ENCODE measurements around the gene SKA3. TPM values are rescaled to one million over a fixed set of nuclear protein-coding genes. Genes with fewer than 3 reads are reported as not detected.

Gene SKA3
- total RNA-seq, 1 donor from 2014 or later = 14.3 TPM

DNA sequence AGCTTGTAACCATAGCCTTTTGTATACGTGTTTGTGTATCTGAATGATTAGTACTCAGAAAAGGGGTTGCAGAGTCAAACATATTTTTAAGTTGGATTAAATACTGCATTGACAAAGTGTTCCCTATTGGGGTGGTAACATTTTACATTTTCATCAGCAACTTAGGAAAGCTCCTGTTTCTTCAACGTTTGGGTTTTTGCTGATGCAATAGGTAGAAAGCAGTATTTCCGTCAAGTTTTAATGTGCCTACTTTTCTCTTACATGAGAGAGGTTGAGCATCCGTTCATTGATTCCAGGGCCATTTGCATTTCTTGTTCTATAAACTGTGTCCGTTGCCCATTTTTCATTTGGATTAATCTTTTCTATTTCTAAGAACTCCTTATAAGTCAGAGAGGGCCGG, 56.2 kb downstream of the SKA3 start:
- no peak for DNase-seq (ENCODE audit: low spot score, unreplicated experiment)
- peaks cover under 1% of the 10 kb centered on the region for H3K4me1 Mint-ChIP-seq (ENCODE audit: low read depth)
- no peaks in the 10 kb centered on the region for H3K27me3 Mint-ChIP-seq
- peaks cover 4% of the 10 kb centered on the region for H3K9me3 Mint-ChIP-seq (ENCODE audit: low read depth)
- no peak overlapping the region for H3K27ac Mint-ChIP-seq
- H3K4me3 Mint-ChIP-seq (ENCODE audit: low read depth) = no peak overlapping the region
- H3K36me3 Mint-ChIP-seq (ENCODE audit: insufficient read depth) = no peaks in the 10 kb centered on the region
- TF ChIP-seq, protein P1, sequence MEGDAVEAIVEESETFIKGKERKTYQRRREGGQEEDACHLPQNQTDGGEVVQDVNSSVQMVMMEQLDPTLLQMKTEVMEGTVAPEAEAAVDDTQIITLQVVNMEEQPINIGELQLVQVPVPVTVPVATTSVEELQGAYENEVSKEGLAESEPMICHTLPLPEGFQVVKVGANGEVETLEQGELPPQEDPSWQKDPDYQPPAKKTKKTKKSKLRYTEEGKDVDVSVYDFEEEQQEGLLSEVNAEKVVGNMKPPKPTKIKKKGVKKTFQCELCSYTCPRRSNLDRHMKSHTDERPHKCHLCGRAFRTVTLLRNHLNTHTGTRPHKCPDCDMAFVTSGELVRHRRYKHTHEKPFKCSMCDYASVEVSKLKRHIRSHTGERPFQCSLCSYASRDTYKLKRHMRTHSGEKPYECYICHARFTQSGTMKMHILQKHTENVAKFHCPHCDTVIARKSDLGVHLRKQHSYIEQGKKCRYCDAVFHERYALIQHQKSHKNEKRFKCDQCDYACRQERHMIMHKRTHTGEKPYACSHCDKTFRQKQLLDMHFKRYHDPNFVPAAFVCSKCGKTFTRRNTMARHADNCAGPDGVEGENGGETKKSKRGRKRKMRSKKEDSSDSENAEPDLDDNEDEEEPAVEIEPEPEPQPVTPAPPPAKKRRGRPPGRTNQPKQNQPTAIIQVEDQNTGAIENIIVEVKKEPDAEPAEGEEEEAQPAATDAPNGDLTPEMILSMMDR (IDR thresholded peaks at IDR 0.05; ENCODE audit: unreplicated experiment) = no peak

DNA sequence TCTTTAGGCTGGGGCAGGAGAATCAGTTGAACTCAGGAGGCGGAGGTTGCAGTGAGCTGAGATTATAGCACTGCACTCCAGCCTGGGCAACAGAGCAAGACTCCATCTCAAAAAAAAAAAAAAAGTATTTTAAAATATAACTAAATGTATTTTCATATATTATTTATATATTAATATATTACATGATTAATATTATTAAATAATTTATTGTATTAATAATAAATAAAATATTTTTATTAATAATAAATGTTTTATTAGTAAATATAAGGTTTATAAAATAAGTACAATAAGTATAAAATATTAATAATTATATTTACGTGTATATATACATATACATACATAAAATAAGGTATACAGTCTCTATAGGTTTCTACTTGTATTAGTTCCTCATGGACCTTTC, 56.8 kb downstream of the SKA3 start:
- H3K27ac Mint-ChIP-seq = no peak overlapping the region
- H3K4me1 Mint-ChIP-seq (ENCODE audit: low read depth) = peaks cover 2% of the 10 kb centered on the region

DNA sequence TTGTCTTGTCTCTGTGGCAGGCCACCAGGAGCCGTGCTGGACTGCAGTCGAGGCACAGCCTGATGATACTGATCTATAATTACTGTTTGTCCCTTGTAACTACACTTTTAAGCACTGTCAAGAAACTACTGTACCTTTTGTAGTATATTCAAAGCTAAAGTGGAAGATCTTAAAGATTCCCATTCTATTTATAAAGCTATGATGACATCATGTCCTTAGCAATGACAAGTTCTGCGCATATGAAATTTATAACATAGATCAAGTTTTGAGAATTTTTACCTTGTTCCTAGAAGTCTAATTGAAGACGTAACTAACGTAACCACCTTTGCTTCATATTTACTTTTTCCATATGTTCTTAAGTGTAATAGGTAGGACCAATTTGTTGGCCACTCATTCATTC, 58.2 kb downstream of the SKA3 start:
- H3K4me1 Mint-ChIP-seq (ENCODE audit: low read depth) = peaks cover 2% of the 10 kb centered on the region
- H3K4me3 Mint-ChIP-seq (ENCODE audit: low read depth) = no peak overlapping the region
- no peak overlapping the region for H3K27ac Mint-ChIP-seq
- H3K36me3 Mint-ChIP-seq (ENCODE audit: insufficient read depth) = no peaks in the 10 kb centered on the region
- peaks cover 4% of the 10 kb centered on the region for H3K9me3 Mint-ChIP-seq (ENCODE audit: low read depth)
- TF ChIP-seq, protein P1 (IDR thresholded peaks at IDR 0.05; ENCODE audit: unreplicated experiment) = no peak
- no peak for DNase-seq (ENCODE audit: low spot score, unreplicated experiment)
- peaks cover 3% of the 10 kb centered on the region for H3K27me3 Mint-ChIP-seq

More for the DNA sequence above, 56.8 kb downstream of the SKA3 start:
- DNase-seq (ENCODE audit: low spot score, unreplicated experiment) = no peak
- TF ChIP-seq, protein P1 (IDR thresholded peaks at IDR 0.05; ENCODE audit: unreplicated experiment) = no peak
- Mint-ChIP-seq H3K36me3 (ENCODE audit: insufficient read depth) (no peaks in the 10 kb centered on the region), H3K9me3 (ENCODE audit: low read depth) (peaks cover 4% of the 10 kb centered on the region), H3K4me3 (ENCODE audit: low read depth) (no peak overlapping the region), H3K27me3 (no peaks in the 10 kb centered on the region)

DNA sequence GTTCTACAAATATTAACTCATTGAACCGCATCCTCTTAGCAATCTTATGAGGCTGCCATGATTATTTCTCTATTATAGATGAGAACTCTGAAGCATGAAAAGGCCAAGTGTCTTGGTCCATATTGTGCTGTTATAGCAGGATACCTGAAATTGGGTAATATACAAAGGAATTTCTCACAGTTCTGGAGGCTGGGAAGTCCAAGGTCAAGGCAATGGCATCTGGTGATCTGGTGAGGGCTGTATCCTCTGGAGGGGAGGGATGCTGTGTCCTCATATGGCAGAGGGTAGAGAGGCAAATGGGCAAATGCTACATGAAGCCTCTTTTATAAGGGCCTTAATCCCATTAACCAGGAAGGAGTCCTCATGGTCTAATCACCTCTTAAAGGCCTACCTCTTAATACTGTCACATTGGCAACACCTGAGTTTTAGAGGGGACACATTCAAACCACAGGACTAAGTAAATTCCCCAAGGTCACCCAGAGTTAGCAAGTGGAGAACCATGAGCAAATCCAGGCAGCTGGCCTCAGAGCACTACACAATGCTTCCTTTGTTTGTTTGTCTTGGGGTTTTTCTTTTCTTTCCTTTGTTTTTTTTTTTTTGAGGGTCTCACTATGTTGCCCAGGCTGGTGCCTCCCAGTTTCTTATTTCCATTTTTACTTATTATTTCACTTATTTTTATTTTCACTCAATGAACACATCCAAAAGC, 59.1 kb downstream of the SKA3 start:
- Mint-ChIP-seq H3K27ac (no peak overlapping the region), H3K27me3 (peaks cover 3% of the 10 kb centered on the region), H3K9me3 (ENCODE audit: low read depth) (peaks cover 4% of the 10 kb centered on the region), H3K4me1 (ENCODE audit: low read depth) (peaks cover 2% of the 10 kb centered on the region), H3K4me3 (ENCODE audit: low read depth) (no peak overlapping the region), H3K36me3 (ENCODE audit: insufficient read depth) (no peaks in the 10 kb centered on the region)
- DNase-seq (ENCODE audit: low spot score, unreplicated experiment) = no peak
- TF ChIP-seq, protein P1 (IDR thresholded peaks at IDR 0.05; ENCODE audit: unreplicated experiment) = no peak

DNA sequence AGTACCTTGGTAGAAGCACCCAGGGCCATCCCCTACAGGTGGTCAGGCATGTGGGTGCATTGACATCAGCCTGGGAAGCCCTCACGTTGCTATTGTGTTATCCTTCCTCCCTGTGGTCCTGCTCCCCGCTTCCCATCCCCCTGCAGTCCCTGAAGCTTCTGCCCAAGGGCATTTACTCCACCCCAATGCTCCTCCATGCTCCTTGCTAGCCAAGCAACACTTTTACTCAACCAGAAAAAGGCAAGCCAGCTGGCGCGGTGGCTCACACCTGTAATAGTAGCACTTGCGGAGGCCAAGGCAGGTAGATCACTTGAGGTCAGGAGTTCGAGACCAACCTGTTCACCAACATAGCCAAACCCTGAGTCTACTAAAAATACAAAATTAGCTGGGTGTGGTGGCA, 60.2 kb downstream of the SKA3 start:
- Mint-ChIP-seq H3K4me3 (ENCODE audit: low read depth) (no peak overlapping the region), H3K36me3 (ENCODE audit: insufficient read depth) (no peaks in the 10 kb centered on the region), H3K4me1 (ENCODE audit: low read depth) (peaks cover 2% of the 10 kb centered on the region)

More for the DNA sequence above, 60.2 kb downstream of the SKA3 start:
- TF ChIP-seq, protein P1 (IDR thresholded peaks at IDR 0.05; ENCODE audit: unreplicated experiment) = no peak
- DNase-seq (ENCODE audit: low spot score, unreplicated experiment) = no peak
- Mint-ChIP-seq H3K27ac (no peak overlapping the region), H3K9me3 (ENCODE audit: low read depth) (peaks cover 4% of the 10 kb centered on the region), H3K27me3 (peaks cover 3% of the 10 kb centered on the region)
